Mucosa of stomach (tissue), 1 donor: Measurements from ENCODE around the gene ARHGEF40.

Experiments used
- H3K27me3 ChIP-seq: one replicate; pipeline ENCODE4 v1.7.0; 2013; ENCODE audit warnings: mild to moderate bottlenecking, low read length; ENCODE audit not compliant: control insufficient read depth, insufficient read depth
- H3K36me3 ChIP-seq: one replicate; pipeline ENCODE4 v1.7.0; 2013; ENCODE audit warnings: low read length; ENCODE audit not compliant: control insufficient read depth, insufficient read depth
- H3K4me1 ChIP-seq: one replicate; pipeline ENCODE4 v1.7.0; 2013; ENCODE audit warnings: mild to moderate bottlenecking, low read length; ENCODE audit not compliant: control insufficient read depth, insufficient read depth
- H3K4me3 ChIP-seq: one replicate; pipeline ENCODE4 v1.7.0; 2013; ENCODE audit warnings: low read length
- H3K9ac ChIP-seq: one replicate; pipeline ENCODE4 v1.7.0; 2013; ENCODE audit warnings: mild to moderate bottlenecking, low read length, moderate library complexity
- H3K9me3 ChIP-seq: one replicate; pipeline ENCODE4 v1.7.0; 2013; ENCODE audit warnings: mild to moderate bottlenecking, low read length, moderate library complexity; ENCODE audit not compliant: control insufficient read depth
- donor health status: Pancreatic carcinoma.

The ARHGEF40 gene

GRCh38 chr14:21070083-21070609, at the start of gene ARHGEF40:
TSS of gene ARHGEF40 (plus strand) at chr14:21070304. CDS start at chr14:21070397, 93 bp downstream.
- Histone ChIP-seq H3K4me1 (peaks cover 37% of the 10 kb centered on the region), H3K36me3 (peaks cover 13% of the 10 kb centered on the region), H3K4me3 (peak within 1 kb of the TSS; percentile 69), H3K9ac (peak within 1 kb of the TSS; percentile 79), H3K27me3 (peaks cover 17% of the 10 kb centered on the region), H3K9me3 (no peaks in the 10 kb centered on the region)

DNA sequence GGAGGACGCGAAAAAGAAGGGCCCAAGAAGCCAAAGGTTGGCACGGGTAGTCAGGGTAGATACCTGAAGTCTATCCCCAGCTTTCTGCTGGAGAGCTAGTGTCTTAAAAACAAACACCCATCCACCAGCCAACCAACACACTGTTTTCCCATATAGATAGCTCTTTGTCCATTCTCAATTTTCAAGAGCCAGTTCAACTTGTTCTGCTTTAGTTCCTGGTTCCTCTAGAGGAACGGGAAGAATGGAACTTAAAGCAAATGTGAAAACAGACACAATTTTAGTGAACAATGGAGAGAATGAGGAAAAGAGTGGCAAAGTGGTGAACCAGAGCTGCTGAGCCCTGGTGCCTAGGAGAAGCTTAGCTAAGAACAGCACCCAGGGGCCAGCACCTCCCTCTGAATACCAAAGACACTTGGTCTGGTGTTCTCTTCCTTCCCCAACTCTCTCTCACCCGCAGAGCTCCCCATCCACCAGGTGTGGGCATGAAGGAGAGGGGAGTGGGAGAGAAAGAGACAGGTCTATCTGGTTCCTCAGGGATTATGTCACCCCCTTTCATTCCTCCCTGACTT, 49.0 kb upstream of the ARHGEF40 start:
- no peak overlapping the region for H3K9ac ChIP-seq
- no peaks in the 10 kb centered on the region for H3K9me3 ChIP-seq
- no peaks in the 10 kb centered on the region for H3K27me3 ChIP-seq
- peaks cover 16% of the 10 kb centered on the region for H3K4me1 ChIP-seq
- H3K4me3 ChIP-seq, result no peak overlapping the region
- no peaks in the 10 kb centered on the region for H3K36me3 ChIP-seq

DNA sequence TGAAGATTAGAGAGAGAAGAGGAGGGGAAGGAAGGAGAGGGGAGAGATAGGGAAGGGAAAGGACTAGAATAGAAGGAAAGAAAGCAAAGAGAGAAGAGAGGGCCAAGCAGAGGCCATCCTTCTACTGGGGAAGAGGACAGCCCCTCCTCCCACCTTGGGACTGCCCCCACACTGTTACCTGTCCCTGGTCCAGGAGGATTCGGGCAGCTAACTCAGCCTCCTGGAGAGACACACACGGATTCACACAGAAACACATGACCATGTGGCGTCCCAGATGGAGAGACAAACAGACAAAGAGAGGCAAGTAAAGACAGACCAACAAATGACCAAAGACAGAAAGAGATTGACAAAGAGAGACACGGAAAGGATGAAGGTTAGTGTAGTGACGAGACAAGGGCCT, 47.4 kb upstream of the ARHGEF40 start:
- no peak overlapping the region for H3K4me3 ChIP-seq
- H3K9ac ChIP-seq, result no peak overlapping the region
- no peaks in the 10 kb centered on the region for H3K9me3 ChIP-seq
- no peaks in the 10 kb centered on the region for H3K36me3 ChIP-seq
- H3K27me3 ChIP-seq, result no peaks in the 10 kb centered on the region
- H3K4me1 ChIP-seq, result peaks cover 16% of the 10 kb centered on the region

DNA sequence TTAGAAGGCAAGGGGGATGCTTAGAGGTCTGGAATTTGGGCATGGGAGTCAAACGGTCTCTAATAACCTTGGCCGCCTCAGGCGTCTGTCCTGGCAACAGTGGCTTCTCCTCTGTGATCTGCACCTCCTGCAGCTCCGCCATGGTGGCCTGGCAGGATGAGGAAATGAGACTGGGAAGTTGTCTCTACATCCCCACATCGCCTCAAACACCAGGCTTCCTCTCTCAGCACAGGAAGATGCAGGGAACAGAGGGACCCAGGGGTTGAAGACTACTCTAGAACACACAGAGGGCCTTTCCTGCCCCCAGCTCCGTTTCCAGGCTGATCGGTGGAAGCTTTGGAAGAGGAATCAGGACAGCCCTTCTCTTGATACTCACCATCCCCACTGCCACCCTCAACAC, 46.9 kb upstream of the ARHGEF40 start:
- Histone ChIP-seq H3K9me3 (no peaks in the 10 kb centered on the region), H3K27me3 (no peaks in the 10 kb centered on the region), H3K36me3 (no peaks in the 10 kb centered on the region), H3K4me3 (no peak overlapping the region), H3K9ac (no peak overlapping the region), H3K4me1 (peaks cover 16% of the 10 kb centered on the region)

DNA sequence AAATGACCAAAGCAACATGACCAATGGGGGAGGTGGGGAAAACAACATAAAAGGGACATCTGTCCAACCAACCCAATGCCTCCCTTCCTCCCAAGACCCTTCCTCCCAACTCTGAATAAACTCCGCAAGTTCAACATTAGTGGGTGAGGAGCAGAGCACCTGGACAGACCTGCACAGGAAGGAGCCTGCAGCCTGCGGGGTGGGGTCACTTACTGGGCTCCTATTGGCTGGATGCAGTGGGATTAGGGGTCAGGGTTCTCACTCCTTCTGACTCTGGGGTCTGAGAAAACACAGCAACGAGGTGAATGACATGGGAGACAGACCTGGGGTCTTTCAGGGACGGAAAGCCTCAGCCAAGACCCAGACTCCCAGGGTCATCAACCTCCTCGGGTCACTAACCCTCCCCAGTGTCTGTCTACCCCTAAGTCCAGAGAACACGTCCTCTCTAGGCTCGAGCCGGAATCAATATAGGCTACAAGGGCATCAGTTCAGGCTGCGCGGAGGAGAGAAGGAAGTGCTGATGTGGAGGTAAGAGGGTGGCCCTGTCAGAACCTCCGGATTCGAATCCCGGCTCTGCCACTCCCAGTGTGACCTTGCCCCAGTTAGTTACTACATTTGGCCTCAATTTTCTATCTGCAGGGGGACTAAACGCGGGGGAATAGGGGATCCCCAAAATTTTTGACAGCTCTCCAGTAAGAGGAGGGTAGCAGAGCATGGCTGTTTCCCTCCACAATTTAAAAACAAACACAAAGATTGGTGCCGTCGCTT, 46.1 kb upstream of the ARHGEF40 start:
- Histone ChIP-seq H3K36me3 (no peaks in the 10 kb centered on the region), H3K9ac (peak overlapping the region; percentile 86)

DNA sequence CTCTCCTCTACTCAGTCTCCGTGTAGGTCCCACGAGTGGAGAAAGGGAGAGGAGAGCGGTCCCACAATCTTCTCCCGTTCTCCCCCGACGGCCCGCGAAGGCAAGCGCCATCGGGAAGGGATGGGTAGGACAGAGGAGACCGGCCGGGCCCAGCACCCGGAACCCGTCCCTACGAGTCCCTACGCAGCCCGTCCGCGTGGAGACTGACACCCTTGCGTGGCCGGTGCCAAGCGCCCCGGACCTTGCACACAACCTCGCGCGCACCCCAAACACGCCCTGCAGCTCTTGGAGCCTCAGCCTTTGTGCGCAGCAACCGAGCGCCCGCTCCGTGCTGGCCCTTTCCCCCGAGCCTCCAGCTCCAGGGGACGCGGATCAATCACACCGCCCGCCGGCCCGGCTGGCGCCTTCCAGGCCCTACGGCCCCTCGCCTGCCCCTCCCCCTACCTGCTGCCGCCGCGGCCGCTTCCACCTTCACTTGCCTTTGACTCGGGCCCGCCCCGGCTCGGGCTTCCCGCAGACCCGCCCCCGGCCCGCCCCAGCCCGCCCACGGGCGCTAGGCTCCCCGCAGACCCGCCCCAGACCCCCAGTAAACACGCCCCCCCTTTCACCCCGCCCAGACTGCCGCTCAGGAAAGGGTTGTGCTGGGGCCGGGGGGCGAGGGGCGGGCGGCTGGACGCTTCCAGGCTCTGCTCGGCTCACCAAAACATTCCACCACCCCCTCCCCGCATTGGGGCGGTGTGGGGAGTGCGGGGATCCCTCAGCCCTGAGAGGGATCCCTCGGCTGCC, 45.3 kb upstream of the ARHGEF40 start, which contains the start of gene NDRG2:
TSS of gene NDRG2 (minus strand) at position 477 of the 786 bp plus-strand sequence. CDS start 1,746 bp downstream, outside the sequence.
- Histone ChIP-seq H3K4me1 (peaks cover 16% of the 10 kb centered on the region), H3K36me3 (no peaks in the 10 kb centered on the region), H3K4me3 (peak within 1 kb of the TSS; percentile 78), H3K9me3 (no peaks in the 10 kb centered on the region), H3K9ac (peak within 1 kb of the TSS; percentile 86), H3K27me3 (no peaks in the 10 kb centered on the region)

More for the DNA sequence above, 46.1 kb upstream of the ARHGEF40 start:
- H3K27me3 ChIP-seq, result no peaks in the 10 kb centered on the region
- H3K4me3 ChIP-seq, result peak overlapping the region; percentile 78
- no peaks in the 10 kb centered on the region for H3K9me3 ChIP-seq
- H3K4me1 ChIP-seq, result peaks cover 16% of the 10 kb centered on the region

DNA sequence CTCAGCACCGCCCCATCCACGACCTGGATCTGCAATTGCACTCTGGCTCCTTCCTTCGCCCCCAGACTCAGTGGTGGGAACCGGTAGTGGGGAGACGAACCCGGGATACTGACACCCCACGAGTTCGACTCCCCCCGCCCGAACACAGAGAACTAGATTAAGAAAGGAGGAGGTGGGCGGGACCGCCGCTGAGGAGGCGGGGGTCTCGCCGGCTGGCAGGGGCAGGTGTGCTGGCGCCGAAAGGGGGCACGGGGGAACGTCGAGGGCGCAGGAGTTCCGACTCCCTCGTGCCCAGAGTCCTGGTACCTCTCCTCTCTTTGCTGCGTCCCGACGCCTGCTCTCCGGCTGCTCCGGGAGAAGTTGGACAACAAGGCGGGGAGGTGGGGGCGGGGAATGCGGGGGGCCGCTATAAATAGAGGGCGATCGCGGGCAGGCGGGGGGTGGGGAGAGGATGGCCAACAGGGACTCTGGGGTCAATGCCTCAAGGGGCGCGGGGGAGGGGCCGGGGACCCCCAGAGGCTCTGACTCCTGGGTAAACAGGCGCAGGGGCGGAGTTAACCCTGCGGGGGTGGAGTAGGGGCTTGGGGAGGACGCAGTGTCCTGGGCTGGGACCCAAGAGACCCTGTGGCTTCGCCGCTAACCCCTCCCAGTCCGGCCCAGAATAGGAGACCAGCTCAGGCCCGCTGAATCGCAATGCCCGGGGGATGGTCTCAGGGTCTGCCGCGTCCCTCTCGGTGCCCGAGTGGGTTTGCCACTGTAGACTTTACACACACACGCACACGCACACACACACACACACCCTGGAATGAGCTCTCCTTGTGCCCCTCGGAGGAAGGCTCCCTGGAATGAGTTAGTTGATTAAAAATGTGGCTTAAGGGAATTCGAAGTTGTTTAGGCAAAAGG, 44.5 kb upstream of the ARHGEF40 start:
- no peaks in the 10 kb centered on the region for H3K36me3 ChIP-seq
- H3K27me3 ChIP-seq, result no peaks in the 10 kb centered on the region
- H3K9ac ChIP-seq, result peak overlapping the region; percentile 67
- H3K4me3 ChIP-seq, result no peak overlapping the region
- no peaks in the 10 kb centered on the region for H3K9me3 ChIP-seq
- peaks cover 16% of the 10 kb centered on the region for H3K4me1 ChIP-seq

- Histone ChIP-seq H3K9ac (no peak overlapping the region), H3K4me1 (peaks cover 16% of the 10 kb centered on the region), H3K9me3 (no peaks in the 10 kb centered on the region), H3K27me3 (no peaks in the 10 kb centered on the region), H3K36me3 (no peaks in the 10 kb centered on the region), H3K4me3 (no peak overlapping the region)
Observed at GRCh38 chr14:21026274-21026987, 43.7 kb upstream of the ARHGEF40 start.

- H3K36me3 ChIP-seq, result no peaks in the 10 kb centered on the region
- H3K4me1 ChIP-seq, result peaks cover 16% of the 10 kb centered on the region
- no peak overlapping the region for H3K9ac ChIP-seq
- no peak overlapping the region for H3K4me3 ChIP-seq
- H3K27me3 ChIP-seq, result no peaks in the 10 kb centered on the region
- H3K9me3 ChIP-seq, result no peaks in the 10 kb centered on the region
Observed at GRCh38 chr14:21026988-21027315, 43.2 kb upstream of the ARHGEF40 start.

GRCh38 chr14:21029917-21030316, 40.2 kb upstream of the ARHGEF40 start, which contains the start of gene TPPP2:
TSS of gene TPPP2 (plus strand) at chr14:21030217. CDS start at chr14:21030582, 365 bp downstream.
- no peaks in the 10 kb centered on the region for H3K9me3 ChIP-seq
- H3K36me3 ChIP-seq, result no peaks in the 10 kb centered on the region
- no peak within 1 kb of the TSS for H3K9ac ChIP-seq
- H3K4me1 ChIP-seq, result no peaks in the 10 kb centered on the region
- no peak within 1 kb of the TSS for H3K4me3 ChIP-seq
- no peaks in the 10 kb centered on the region for H3K27me3 ChIP-seq

DNA sequence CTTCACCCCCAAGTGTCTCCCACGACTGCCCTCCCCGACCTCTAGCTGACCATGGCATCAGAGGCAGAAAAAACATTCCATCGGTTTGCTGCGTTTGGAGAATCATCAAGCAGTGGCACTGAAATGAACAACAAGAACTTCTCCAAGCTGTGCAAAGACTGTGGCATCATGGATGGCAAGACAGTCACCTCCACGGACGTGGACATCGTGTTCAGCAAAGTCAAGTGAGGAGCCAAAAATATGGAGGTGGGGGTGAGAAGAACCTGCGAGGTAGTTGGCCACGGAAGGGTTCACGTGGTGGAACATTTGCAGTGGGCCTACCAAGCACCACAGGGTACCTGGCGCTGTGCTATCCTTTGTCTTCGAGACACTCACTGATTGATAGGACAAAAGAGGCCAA, 39.6 kb upstream of the ARHGEF40 start:
- no peaks in the 10 kb centered on the region for H3K36me3 ChIP-seq
- H3K4me1 ChIP-seq, result no peaks in the 10 kb centered on the region
- no peak overlapping the region for H3K9ac ChIP-seq

More for the DNA sequence above, 39.6 kb upstream of the ARHGEF40 start:
- Histone ChIP-seq H3K27me3 (no peaks in the 10 kb centered on the region), H3K4me3 (no peak overlapping the region), H3K9me3 (no peaks in the 10 kb centered on the region)
